Fibroblast of lung (primary cell): Measurements from ENCODE around the gene PIK3IP1. TPM values are rescaled to one million over a fixed set of nuclear protein-coding genes. Genes with fewer than 3 reads are reported as not detected.

Source experiments
- DNase-seq, 2 donors: peaks; one replicate each; pipeline versions ENCODE4 v3.0.0 to v3.0.0-alpha.2; 2010; ENCODE audit warnings: low read depth in 2 of 2
- H2AFZ ChIP-seq: 2 replicates; pipeline ENCODE4 v1.5.1; 2012; ENCODE audit warnings: low read length, control low read depth, inconsistent platforms
- H3K27ac ChIP-seq: 2 replicates; pipeline ENCODE4 v1.5.1; 2011; ENCODE audit warnings: low read length, control low read depth; ENCODE audit not compliant: insufficient read depth
- H3K27me3 ChIP-seq: 2 replicates; pipeline ENCODE4 v1.5.1; 2011; ENCODE audit warnings: mild to moderate bottlenecking, low read length; ENCODE audit not compliant: control insufficient read depth, insufficient read depth
- H3K36me3 ChIP-seq: 2 replicates; pipeline ENCODE4 v1.5.1; 2011; ENCODE audit warnings: low read length; ENCODE audit not compliant: control insufficient read depth, insufficient read depth
- H3K4me1 ChIP-seq: 2 replicates; pipeline ENCODE4 v1.5.1; 2011; ENCODE audit warnings: low read length; ENCODE audit not compliant: control insufficient read depth, insufficient read depth; ENCODE audit errors: extremely low read depth
- H3K4me2 ChIP-seq: 2 replicates; pipeline ENCODE4 v1.5.1; 2011; ENCODE audit warnings: low read length, control low read depth; ENCODE audit not compliant: insufficient read depth; ENCODE audit errors: extremely low read depth
- H3K4me3 ChIP-seq, 4 experiments: fragments of 200-600 bp in 1 of 4; sonication (generic) in 1 of 4; replicated peaks in 1 of 4; 2 replicates each; pipeline ENCODE4 v1.5.1; 2011 to 2016; ENCODE audit warnings: low read length in 4 of 4, low read depth in 3 of 4, mild to moderate bottlenecking in 3 of 4, control low read depth in 2 of 4, inconsistent platforms in 1 of 4, mixed read lengths in 1 of 4; ENCODE audit not compliant: insufficient read depth in 1 of 4; ENCODE audit errors: control extremely low read depth in 1 of 4
- H3K79me2 ChIP-seq: 2 replicates; pipeline ENCODE4 v1.5.1; 2012; ENCODE audit warnings: mild to moderate bottlenecking, low read length, inconsistent platforms; ENCODE audit not compliant: control insufficient read depth, insufficient read depth
- H3K9ac ChIP-seq: 2 replicates; pipeline ENCODE4 v1.5.1; 2011; ENCODE audit warnings: mild to moderate bottlenecking, low read length, control low read depth; ENCODE audit not compliant: insufficient read depth
- H3K9me3 ChIP-seq: 2 replicates; pipeline ENCODE4 v1.5.1; 2012; ENCODE audit warnings: low read depth, low read length; ENCODE audit not compliant: control insufficient read depth, insufficient read depth
- H4K20me1 ChIP-seq: 2 replicates; pipeline ENCODE4 v1.5.1; 2011; ENCODE audit warnings: low read length; ENCODE audit not compliant: control insufficient read depth, insufficient read depth; ENCODE audit errors: extremely low read depth
- EZH2 ChIP-seq: IDR thresholded peaks from 2 replicates; pipeline ENCODE4 v1.5.1; 2012; ENCODE audit warnings: low read length, control low read depth, mild to moderate bottlenecking; ENCODE audit errors: missing control alignments
- polyA plus RNA-seq, 2 donors: library from polyadenylated mRNA; depleted of rRNA in 1 of 2; stranded (reverse) in 1 of 2; unstranded in 1 of 2; fragments of >200 nt; gene quantifications; 2 replicates each; pipeline ENCODE4 v1.2.1, GENCODE V29; 2011 to 2012; ENCODE audit warnings: missing spikeins in 1 of 2
- total RNA-seq: library from RNA; depleted of rRNA; stranded (reverse); fragments of >200 nt; gene quantifications from 2 replicates; pipeline ENCODE4 v1.2.1, GENCODE V29; 2014
- TF ChIP-seq, protein P1 (sequence below), 2 donors: IDR thresholded peaks in 1 of 2; conservative IDR thresholded peaks in 1 of 2; 1 replicate in 1 of 2; 2 replicates in 1 of 2; pipeline ENCODE4 v1.5.1; 2011 to 2012; ENCODE audit warnings: low read length in 2 of 2, control low read depth in 1 of 2, inconsistent platforms in 1 of 2, low read depth in 1 of 2, mild to moderate bottlenecking in 1 of 2

PIK3IP1 gene
- total and polyA plus RNA-seq, 2 donors (not counting 1 experiment from before 2014, with no cell fraction given), result 32.1 to 81.6 TPM

DNA sequence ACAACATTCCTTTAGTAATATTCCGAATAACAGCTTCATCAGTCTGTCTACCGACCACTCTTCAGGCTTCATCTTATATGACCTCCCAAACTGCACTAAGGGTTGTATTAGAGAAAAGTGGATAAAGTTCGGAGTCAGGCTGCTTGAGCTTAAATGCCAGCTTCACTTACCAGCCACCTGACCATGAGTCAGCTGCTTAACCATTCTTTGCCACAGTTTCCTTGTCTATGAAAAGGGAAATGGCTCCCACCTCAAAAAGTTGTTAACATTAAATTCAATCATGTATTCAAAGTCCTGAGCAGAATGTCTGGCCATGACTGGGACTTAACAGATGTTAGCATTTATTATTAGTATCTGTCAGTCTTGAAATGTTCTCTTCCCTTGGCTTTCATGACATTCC lies 59.3 kb downstream of the PIK3IP1 start:
- no peak overlapping the region for H2AFZ ChIP-seq
- peaks cover 7% of the 10 kb centered on the region for H3K4me1 ChIP-seq
- H3K4me2 ChIP-seq, result no peak overlapping the region
- H3K4me3 ChIP-seq, result no peak overlapping the region
- H3K27me3 ChIP-seq, result no peaks in the 10 kb centered on the region
- TF ChIP-seq, protein P1, sequence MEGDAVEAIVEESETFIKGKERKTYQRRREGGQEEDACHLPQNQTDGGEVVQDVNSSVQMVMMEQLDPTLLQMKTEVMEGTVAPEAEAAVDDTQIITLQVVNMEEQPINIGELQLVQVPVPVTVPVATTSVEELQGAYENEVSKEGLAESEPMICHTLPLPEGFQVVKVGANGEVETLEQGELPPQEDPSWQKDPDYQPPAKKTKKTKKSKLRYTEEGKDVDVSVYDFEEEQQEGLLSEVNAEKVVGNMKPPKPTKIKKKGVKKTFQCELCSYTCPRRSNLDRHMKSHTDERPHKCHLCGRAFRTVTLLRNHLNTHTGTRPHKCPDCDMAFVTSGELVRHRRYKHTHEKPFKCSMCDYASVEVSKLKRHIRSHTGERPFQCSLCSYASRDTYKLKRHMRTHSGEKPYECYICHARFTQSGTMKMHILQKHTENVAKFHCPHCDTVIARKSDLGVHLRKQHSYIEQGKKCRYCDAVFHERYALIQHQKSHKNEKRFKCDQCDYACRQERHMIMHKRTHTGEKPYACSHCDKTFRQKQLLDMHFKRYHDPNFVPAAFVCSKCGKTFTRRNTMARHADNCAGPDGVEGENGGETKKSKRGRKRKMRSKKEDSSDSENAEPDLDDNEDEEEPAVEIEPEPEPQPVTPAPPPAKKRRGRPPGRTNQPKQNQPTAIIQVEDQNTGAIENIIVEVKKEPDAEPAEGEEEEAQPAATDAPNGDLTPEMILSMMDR (conservative IDR thresholded peaks at IDR 0.05 in 1 of 2, IDR thresholded peaks at IDR 0.05 in 1 of 2; ENCODE audit: low read depth in 1 of 2, low read length in 2 of 2), result no peak
- TF ChIP-seq EZH2, result no peak
- no peaks in the 10 kb centered on the region for H3K36me3 ChIP-seq
- DNase-seq, result peak in 1 of 2 donors; percentile 48
- no peak overlapping the region for H3K27ac ChIP-seq
- no peaks in the 10 kb centered on the region for H4K20me1 ChIP-seq
- H3K9ac ChIP-seq, result no peak overlapping the region
- H3K9me3 ChIP-seq, result no peaks in the 10 kb centered on the region
- H3K79me2 ChIP-seq, result no peaks in the 10 kb centered on the region

Other genes starting within 250 kb of the PIK3IP1 start
- 79.4 and 95.1 TPM in 2 replicates for gene SMTN, start 211.2 kb downstream of the PIK3IP1 start, total RNA-seq
- gene SMTN, start 211.2 kb downstream of the PIK3IP1 start, polyA plus RNA-seq, result 43.7 and 61.5 TPM in 2 replicates
- gene SELENOM, start 184.9 kb downstream of the PIK3IP1 start, total RNA-seq, result 127 and 132 TPM in 2 replicates
- 93.5 and 130 TPM in 2 replicates for gene SELENOM, start 184.9 kb downstream of the PIK3IP1 start, polyA plus RNA-seq
- gene INPP5J, start 169.5 kb downstream of the PIK3IP1 start, total RNA-seq, result 0.26 and 0.33 TPM in 2 replicates
- gene INPP5J, start 169.5 kb downstream of the PIK3IP1 start, polyA plus RNA-seq, result 0.17 and 0.23 TPM in 2 replicates
- gene PLA2G3, start 152.0 kb downstream of the PIK3IP1 start, total RNA-seq, result 0.33 TPM in 1 of 2 replicates, not detected in the other
- gene PLA2G3, start 152.0 kb downstream of the PIK3IP1 start, polyA plus RNA-seq, result 0.18 and 0.61 TPM in 2 replicates
- gene RNF185, start 132.3 kb downstream of the PIK3IP1 start, total RNA-seq, result 25.7 and 31.2 TPM in 2 replicates
- 55.8 and 56.1 TPM in 2 replicates for gene RNF185, start 132.3 kb downstream of the PIK3IP1 start, polyA plus RNA-seq
- gene LIMK2, start 80.2 kb downstream of the PIK3IP1 start, total RNA-seq, result 13.9 and 20.0 TPM in 2 replicates
- gene LIMK2, start 80.2 kb downstream of the PIK3IP1 start, polyA plus RNA-seq, result 3.4 and 4.0 TPM in 2 replicates
- gene PATZ1, start 53.9 kb upstream of the PIK3IP1 start, total RNA-seq, result 14.4 and 15.9 TPM in 2 replicates
- 6.1 and 6.7 TPM in 2 replicates for gene PATZ1, start 53.9 kb upstream of the PIK3IP1 start, polyA plus RNA-seq
- gene DRG1, start 107.1 kb upstream of the PIK3IP1 start, total RNA-seq, result 73.2 and 78.8 TPM in 2 replicates
- 76.4 and 91.9 TPM in 2 replicates for gene DRG1, start 107.1 kb upstream of the PIK3IP1 start, polyA plus RNA-seq
- gene EIF4ENIF1, start 197.4 kb upstream of the PIK3IP1 start, total RNA-seq, result 12.6 and 13.9 TPM in 2 replicates
- gene EIF4ENIF1, start 197.4 kb upstream of the PIK3IP1 start, polyA plus RNA-seq, result 25.2 and 25.7 TPM in 2 replicates
- 10.0 and 11.4 TPM in 2 replicates for gene SFI1, start 204.0 kb upstream of the PIK3IP1 start, total RNA-seq
- 3.6 and 6.2 TPM in 2 replicates for gene SFI1, start 204.0 kb upstream of the PIK3IP1 start, polyA plus RNA-seq